HG03108 (cell line): ENCODE results near the gene DAB2IP.

Experiments used
- ATAC-seq: cut with Tn5 transposase; IDR thresholded peaks from one replicate; pipeline ENCODE4 v1.9.1; 2021; ENCODE audit warnings: moderate library complexity; ENCODE audit not compliant: unreplicated experiment

Gene DAB2IP

GRCh38 chr9:121625590-121625989 lies 25.8 kb upstream of the DAB2IP start:
- ATAC-seq = no peak

- ATAC-seq = no peak
Measured at GRCh38 chr9:121626012-121626411, 25.4 kb upstream of the DAB2IP start.

GRCh38 chr9:121627427-121627826 lies 24.0 kb upstream of the DAB2IP start:
- no peak for ATAC-seq

- no peak for ATAC-seq
Measured at GRCh38 chr9:121628401-121628800, 23.0 kb upstream of the DAB2IP start.

GRCh38 chr9:121631115-121631514 lies 20.3 kb upstream of the DAB2IP start:
- ATAC-seq = no peak

GRCh38 chr9:121631978-121632418 lies 19.4 kb upstream of the DAB2IP start:
- no peak for ATAC-seq

- ATAC-seq = no peak
Measured at GRCh38 chr9:121633119-121633714, 18.2 kb upstream of the DAB2IP start.

- ATAC-seq = no peak
Measured at GRCh38 chr9:121633736-121634135, 17.7 kb upstream of the DAB2IP start.

GRCh38 chr9:121634329-121635261 lies 16.8 kb upstream of the DAB2IP start:
- no peak for ATAC-seq

GRCh38 chr9:121635300-121635876 lies 16.0 kb upstream of the DAB2IP start:
- ATAC-seq = no peak

GRCh38 chr9:121636341-121636865 lies 15.0 kb upstream of the DAB2IP start:
- no peak for ATAC-seq

- ATAC-seq = no peak
Measured at GRCh38 chr9:121636978-121637712, 14.3 kb upstream of the DAB2IP start.

- ATAC-seq = no peak
Measured at GRCh38 chr9:121637713-121638220, 13.7 kb upstream of the DAB2IP start.

- ATAC-seq = no peak
Measured at GRCh38 chr9:121638399-121638798, 13.0 kb upstream of the DAB2IP start.

GRCh38 chr9:121638901-121639592 lies 12.4 kb upstream of the DAB2IP start:
- ATAC-seq = no peak

GRCh38 chr9:121639619-121640018 lies 11.8 kb upstream of the DAB2IP start:
- ATAC-seq = no peak

- ATAC-seq = no peak
Measured at GRCh38 chr9:121640076-121640475, 11.4 kb upstream of the DAB2IP start.

- no peak for ATAC-seq
Measured at GRCh38 chr9:121640491-121641223, 10.8 kb upstream of the DAB2IP start.

GRCh38 chr9:121641224-121641611 lies 10.2 kb upstream of the DAB2IP start:
- no peak for ATAC-seq
